BLaER1 treated with 17β-estradiol and CSF1 and Interleukin-3, amounts not matched to agents 10 nM and 100 nM (cell line): ENCODE data around the gene MYO1B.

Source experiments
- H3K27ac ChIP-seq, 11 experiments: shearing (Covaris generic); formaldehyde crosslinking; 2 replicates each; pipeline ENCODE4 v1.8.1; 2022
- H3K27me3 ChIP-seq, 11 experiments: shearing (Covaris generic); formaldehyde crosslinking; 2 replicates each; pipeline ENCODE4 v1.8.1; 2022
- H3K36me3 ChIP-seq, 11 experiments: shearing (Covaris generic); formaldehyde crosslinking; 2 replicates each; pipeline ENCODE4 v1.8.1; 2022
- H3K4me1 ChIP-seq, 10 experiments: shearing (Covaris generic); formaldehyde crosslinking; 2 replicates each; pipeline ENCODE4 v1.8.1; 2022
- H3K4me2 ChIP-seq, 11 experiments: shearing (Covaris generic); formaldehyde crosslinking; 2 replicates each; pipeline ENCODE4 v1.8.1; 2022
- H3K4me3 ChIP-seq, 10 experiments: shearing (Covaris generic); formaldehyde crosslinking; 2 replicates each; pipeline ENCODE4 v1.8.1; 2022
- H3K9ac ChIP-seq, 11 experiments: shearing (Covaris generic); formaldehyde crosslinking; 2 replicates each; pipeline ENCODE4 v1.8.1; 2022
- H3K9me3 ChIP-seq, 11 experiments: shearing (Covaris generic); formaldehyde crosslinking; replicated peaks in 1 of 11; 2 replicates each; pipeline ENCODE4 v1.8.1; 2022
- H4K20me1 ChIP-seq, 11 experiments: shearing (Covaris generic); formaldehyde crosslinking; 2 replicates each; pipeline ENCODE4 v1.8.1; 2022
- Cebpa-rat ChIP-seq, 11 experiments: shearing (Covaris generic); IDR thresholded peaks; 2 replicates each; pipeline ENCODE4 v1.8.1; 2022

The MYO1B gene

DNA sequence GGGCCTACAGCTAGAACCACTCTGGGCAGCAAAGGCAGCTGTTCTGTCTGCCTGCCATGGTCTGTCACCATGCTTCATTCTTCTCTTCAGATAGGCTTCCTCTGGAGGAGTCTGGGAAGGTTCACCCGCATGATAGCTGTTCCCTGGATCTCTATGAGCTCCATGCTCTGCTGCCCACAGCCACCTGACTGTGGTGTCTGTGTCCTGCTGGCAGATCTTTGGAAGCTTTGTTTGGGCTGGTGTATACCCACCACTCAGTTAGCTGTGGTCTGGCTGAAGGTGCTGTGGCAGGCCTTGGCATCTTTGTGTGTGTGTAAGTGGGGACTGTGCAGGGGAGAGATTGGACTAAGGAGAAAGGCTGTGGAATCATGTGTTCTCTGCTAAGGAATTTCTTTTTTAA, 23.4 kb downstream of the MYO1B start:
- Histone ChIP-seq H3K27me3 (no peaks in the 10 kb centered on the region), H3K4me3 (no peak overlapping the region), H3K27ac (no peak overlapping the region), H3K9ac (no peak overlapping the region), H3K36me3 (peaks cover 0 to 17% (median 6%) of the 10 kb centered on the region in 11 experiments; a peak in 6 of 22 replicates), H3K9me3 (peaks cover 7 to 44% (median 20%) of the 10 kb centered on the region in 11 experiments; a peak in 19 of 22 replicates), H3K4me2 (no peak overlapping the region), H4K20me1 (peaks cover 0 to 74% (median 0%) of the 10 kb centered on the region in 11 experiments; a peak in 6 of 22 replicates), H3K4me1 (peaks cover 0 to 11% (median 4%) of the 10 kb centered on the region in 10 experiments; a peak in 15 of 20 replicates)
- no peak for TF ChIP-seq Cebpa-rat (IDR thresholded peaks at IDR 0.05)

DNA sequence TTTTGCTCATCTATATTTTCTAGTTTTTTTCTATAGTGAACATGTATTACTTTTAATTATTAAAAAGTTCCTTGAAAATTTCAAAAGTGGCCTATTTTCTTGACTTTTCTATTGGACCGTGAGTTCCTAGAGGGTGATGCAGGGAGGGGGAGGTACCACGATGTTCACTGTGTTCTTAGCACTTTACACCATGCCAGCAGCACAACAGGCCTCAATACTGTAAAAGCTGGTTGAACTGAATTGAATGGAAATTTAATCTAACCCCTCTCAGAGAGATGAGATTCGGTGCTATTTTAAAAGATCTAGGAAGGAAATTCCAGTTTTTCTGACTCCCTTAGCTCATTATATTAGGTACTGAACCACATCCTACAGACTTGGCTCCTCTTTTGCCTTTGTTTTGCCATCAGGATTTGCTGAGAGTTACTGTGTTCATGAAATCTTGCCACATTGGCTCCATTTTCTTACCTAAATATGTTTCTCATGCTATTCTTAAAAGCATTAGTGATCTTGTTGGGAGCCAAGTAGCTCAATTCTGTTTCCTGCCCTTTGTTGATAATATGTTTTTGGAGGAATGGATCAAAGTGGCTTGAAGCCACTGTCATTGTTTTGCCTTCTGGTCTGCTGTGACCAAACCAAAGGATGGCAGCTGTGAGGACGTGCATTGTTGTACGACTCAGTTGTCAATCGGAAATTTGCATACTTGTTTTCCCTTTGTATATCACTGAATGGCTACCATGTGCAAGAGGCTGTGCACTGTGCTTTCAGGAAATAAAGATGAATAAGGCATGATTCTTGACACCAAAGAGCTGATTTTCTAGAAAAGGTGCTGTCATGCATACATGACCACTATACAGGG, 25.3 kb downstream of the MYO1B start:
- Histone ChIP-seq H3K9ac (no peak overlapping the region), H3K27me3 (no peaks in the 10 kb centered on the region), H3K27ac (no peak overlapping the region), H3K4me3 (no peak overlapping the region), H3K4me2 (no peak overlapping the region), H3K9me3 (peaks cover 7 to 41% (median 20%) of the 10 kb centered on the region in 11 experiments; a peak in 19 of 22 replicates), H3K4me1 (peaks cover 8 to 21% (median 17%) of the 10 kb centered on the region in 10 experiments), H3K36me3 (peaks cover 0 to 17% (median 6%) of the 10 kb centered on the region in 11 experiments; a peak in 6 of 22 replicates), H4K20me1 (peaks cover 0 to 74% (median 4%) of the 10 kb centered on the region in 11 experiments; a peak in 7 of 22 replicates)
- no peak for TF ChIP-seq Cebpa-rat (IDR thresholded peaks at IDR 0.05)

DNA sequence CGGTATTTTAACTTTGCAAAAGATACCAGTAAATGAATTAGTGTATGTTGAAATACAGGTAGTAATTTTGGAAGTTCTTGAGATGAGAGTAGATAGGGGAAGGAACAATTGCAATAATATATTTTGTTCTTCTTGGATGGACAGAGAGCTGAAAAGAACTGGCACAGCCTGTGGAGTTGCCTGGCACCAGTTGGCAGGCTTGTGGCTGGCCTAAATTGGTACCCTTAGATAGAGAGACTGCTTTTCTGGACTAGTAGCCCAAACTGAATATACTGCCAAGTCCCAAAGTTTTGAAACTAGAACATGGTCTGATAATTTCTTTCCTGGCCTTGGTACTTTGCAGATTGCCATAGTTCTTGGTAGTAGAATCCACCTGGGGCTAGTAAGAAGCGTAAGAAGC, 26.9 kb downstream of the MYO1B start:
- Histone ChIP-seq H3K36me3 (peaks cover 0 to 19% (median 9%) of the 10 kb centered on the region in 11 experiments; a peak in 11 of 22 replicates), H3K27ac (no peak overlapping the region), H3K9me3 (peaks cover 7 to 29% (median 19%) of the 10 kb centered on the region in 11 experiments; a peak in 16 of 22 replicates), H4K20me1 (peaks cover 0 to 84% (median 4%) of the 10 kb centered on the region in 11 experiments; a peak in 8 of 22 replicates), H3K4me3 (no peak overlapping the region), H3K4me1 (peaks cover 8 to 21% (median 17%) of the 10 kb centered on the region in 10 experiments), H3K27me3 (no peaks in the 10 kb centered on the region), H3K9ac (no peak overlapping the region), H3K4me2 (no peak overlapping the region)
- no peak for TF ChIP-seq Cebpa-rat (IDR thresholded peaks at IDR 0.05)

DNA sequence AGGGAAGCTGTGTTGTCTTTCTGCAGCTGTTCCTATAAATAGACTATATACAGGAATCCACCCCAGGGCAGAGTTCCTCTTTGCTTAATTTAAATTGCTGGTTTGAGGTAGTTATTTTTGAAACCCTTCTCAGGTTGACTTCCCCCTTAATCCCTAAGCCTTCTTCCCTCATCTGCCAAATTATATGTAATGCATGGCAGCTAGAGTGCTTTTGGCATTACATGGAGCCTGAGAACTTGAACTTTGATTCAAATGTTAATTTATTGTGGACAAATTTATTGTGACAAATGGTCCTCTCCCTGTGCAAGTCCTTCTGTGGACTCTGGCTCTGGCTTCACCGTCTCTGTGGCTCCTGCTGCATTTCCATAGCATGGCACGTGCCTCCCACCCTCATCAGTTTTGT, 29.2 kb downstream of the MYO1B start:
- Histone ChIP-seq H3K4me3 (no peak overlapping the region), H3K4me2 (peak overlapping the region; percentile 43 to 62 (median 57)), H3K27ac (no peak overlapping the region), H3K9me3 (peaks cover 0 to 6% (median 3%) of the 10 kb centered on the region in 11 experiments; a peak in 7 of 22 replicates), H3K9ac (no peak overlapping the region), H3K36me3 (peaks cover 0 to 33% (median 23%) of the 10 kb centered on the region in 11 experiments; a peak in 15 of 22 replicates), H3K27me3 (no peaks in the 10 kb centered on the region), H3K4me1 (peaks cover 8 to 21% (median 17%) of the 10 kb centered on the region in 10 experiments), H4K20me1 (peaks cover 0 to 65% (median 4%) of the 10 kb centered on the region in 11 experiments; a peak in 8 of 22 replicates)
- TF ChIP-seq Cebpa-rat (IDR thresholded peaks at IDR 0.05) = no peak

DNA sequence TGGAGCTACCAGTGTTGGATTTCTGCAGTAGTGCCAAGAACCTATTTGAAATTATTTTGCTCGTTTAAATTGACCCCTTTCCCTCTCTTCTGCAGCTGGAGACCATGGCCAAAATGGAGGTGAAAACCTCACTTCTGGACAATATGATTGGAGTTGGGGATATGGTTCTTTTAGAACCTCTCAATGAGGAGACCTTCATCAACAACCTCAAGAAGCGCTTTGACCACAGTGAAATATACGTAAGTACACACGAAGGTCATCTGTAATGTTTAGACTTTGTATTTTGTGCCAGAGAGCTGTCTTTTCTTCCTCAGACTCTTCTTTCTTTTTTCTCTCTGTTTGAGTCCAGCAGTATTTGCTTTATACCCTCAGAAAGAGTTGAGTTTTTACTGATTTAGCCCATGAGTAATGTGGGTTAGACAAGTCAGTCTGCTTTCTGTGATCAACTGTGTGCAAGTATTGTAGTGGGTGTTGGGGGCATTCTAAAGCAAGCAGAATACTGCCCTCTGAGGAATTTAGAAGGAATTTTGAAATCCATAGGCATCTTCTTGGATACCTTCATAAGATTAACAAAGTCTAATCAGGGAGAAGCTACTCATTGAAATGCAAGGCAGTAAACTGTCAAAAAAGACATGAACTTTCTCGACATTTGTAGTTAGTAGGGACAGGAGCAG, 31.7 kb downstream of the MYO1B start:
- no peak for TF ChIP-seq Cebpa-rat (IDR thresholded peaks at IDR 0.05)
- H3K27me3 ChIP-seq = no peaks in the 10 kb centered on the region
- H3K4me2 ChIP-seq = no peak overlapping the region
- H3K27ac ChIP-seq = no peak overlapping the region
- H3K4me1 ChIP-seq = peaks cover 8 to 21% (median 17%) of the 10 kb centered on the region in 10 experiments
- H3K9ac ChIP-seq = no peak overlapping the region
- peaks cover 0 to 56% (median 44%) of the 10 kb centered on the region in 11 experiments; a peak in 15 of 22 replicates for H3K36me3 ChIP-seq
- no peaks in the 10 kb centered on the region; a peak in 1 of 22 replicates for H3K9me3 ChIP-seq
- peaks cover 0 to 54% (median 4%) of the 10 kb centered on the region in 11 experiments; a peak in 8 of 22 replicates for H4K20me1 ChIP-seq
- no peak overlapping the region for H3K4me3 ChIP-seq

DNA sequence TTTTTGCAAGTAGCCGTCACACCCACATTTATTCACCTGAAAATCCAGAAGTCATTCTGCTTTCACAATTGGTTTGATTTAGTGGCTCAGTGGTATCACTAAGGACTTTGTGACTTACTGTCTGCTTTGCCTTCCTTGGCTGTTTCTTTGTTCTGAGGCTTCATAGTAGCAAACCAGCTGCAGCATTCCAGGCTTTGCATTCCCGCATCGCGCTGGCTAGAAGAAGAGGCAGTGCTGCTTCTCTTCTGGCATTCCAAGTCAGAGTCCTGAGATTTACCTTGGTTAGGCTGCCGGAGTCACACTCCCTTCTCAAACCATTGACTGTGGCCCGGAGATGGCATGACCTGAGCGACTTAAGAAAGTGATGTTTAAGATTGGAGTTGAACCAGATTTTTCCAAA, 35.1 kb downstream of the MYO1B start:
- no peak for TF ChIP-seq Cebpa-rat (IDR thresholded peaks at IDR 0.05)
- Histone ChIP-seq H3K36me3 (peaks cover 0 to 89% (median 70%) of the 10 kb centered on the region in 11 experiments; a peak in 16 of 22 replicates), H3K27ac (no peak overlapping the region), H4K20me1 (peaks cover 0 to 24% (median 0%) of the 10 kb centered on the region in 11 experiments; a peak in 6 of 22 replicates), H3K4me2 (no peak overlapping the region), H3K4me3 (no peak overlapping the region), H3K9me3 (no peaks in the 10 kb centered on the region; a peak in 1 of 22 replicates), H3K27me3 (no peaks in the 10 kb centered on the region), H3K9ac (no peak overlapping the region), H3K4me1 (no peaks in the 10 kb centered on the region)

DNA sequence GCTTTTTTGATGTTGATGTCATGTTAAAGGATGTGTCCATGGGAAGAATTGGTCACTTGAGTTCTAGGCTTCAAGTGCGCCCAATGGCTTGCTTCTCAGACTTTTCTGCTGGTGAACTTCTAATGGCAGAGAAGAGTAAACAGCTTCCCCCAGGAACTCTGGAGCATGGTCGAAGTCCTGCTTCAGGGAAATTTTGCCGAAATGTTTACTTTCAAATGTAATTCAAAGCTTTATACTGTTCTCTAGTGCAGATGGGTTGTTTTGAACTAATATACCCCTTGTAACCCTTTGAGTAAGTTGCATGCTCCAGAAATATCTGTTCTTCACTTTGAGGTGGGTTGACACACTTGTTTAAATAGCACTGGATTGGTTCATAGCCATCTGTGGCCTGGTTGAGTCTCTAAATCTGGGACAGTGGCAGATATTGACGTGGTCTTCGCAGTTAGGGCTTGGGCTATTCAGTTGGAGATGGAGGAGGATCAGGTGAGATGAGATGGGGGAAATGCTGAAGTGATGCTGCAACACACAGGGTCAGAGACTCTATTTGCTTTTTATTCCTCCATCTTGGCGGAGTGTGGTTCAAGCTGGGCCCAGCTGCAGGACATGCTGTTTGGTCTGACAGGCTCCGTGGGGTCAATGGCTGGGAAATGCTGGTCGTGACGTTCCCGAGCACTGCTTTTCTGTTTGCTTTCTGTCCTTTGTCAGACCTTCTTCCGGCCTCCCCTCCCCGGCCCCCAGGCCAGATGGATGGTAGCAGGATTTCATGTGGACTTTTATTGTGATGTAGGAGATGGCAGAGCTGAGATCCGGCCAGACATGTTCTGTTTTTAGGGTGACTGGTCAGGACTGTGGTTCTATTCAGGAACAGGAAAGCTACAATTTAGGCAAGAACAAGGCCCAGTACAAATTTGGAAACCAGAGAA, 35.9 kb downstream of the MYO1B start:
- Histone ChIP-seq H3K27me3 (no peaks in the 10 kb centered on the region), H4K20me1 (peaks cover 0 to 22% (median 0%) of the 10 kb centered on the region in 11 experiments; a peak in 5 of 22 replicates), H3K4me2 (no peak overlapping the region)

DNA sequence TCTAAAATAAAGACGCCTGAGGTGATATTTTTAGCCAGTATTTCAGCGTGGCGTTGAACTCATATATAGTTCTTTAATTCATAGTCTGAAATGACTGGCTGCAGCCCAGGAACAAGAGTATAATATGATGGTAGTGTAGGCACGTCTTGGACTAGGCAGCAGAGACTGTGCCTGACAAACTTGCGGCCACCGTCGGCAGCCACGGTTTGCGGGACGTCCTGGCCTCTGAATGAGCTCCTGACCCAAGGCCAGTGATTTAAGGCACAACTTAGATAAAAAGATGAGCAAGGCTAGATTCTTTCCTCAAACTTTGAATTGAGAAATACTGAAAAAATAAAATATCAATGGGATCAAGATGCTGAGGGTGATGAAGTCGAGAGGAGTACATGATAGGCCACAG, 40.0 kb downstream of the MYO1B start:
- TF ChIP-seq Cebpa-rat (IDR thresholded peaks at IDR 0.05) = no peak
- Histone ChIP-seq H4K20me1 (peaks cover 0 to 13% (median 0%) of the 10 kb centered on the region in 11 experiments; a peak in 4 of 22 replicates), H3K4me3 (no peak overlapping the region), H3K4me2 (no peak overlapping the region), H3K9ac (no peak overlapping the region), H3K4me1 (no peaks in the 10 kb centered on the region), H3K9me3 (no peaks in the 10 kb centered on the region; a peak in 1 of 22 replicates), H3K36me3 (peaks cover 0 to 59% (median 43%) of the 10 kb centered on the region in 11 experiments; a peak in 15 of 22 replicates), H3K27ac (no peak overlapping the region), H3K27me3 (no peaks in the 10 kb centered on the region)

More for the DNA sequence above, 35.9 kb downstream of the MYO1B start:
- Histone ChIP-seq H3K36me3 (peaks cover 0 to 97% (median 70%) of the 10 kb centered on the region in 11 experiments; a peak in 16 of 22 replicates), H3K9ac (no peak overlapping the region), H3K4me1 (no peaks in the 10 kb centered on the region), H3K4me3 (no peak overlapping the region), H3K27ac (no peak overlapping the region), H3K9me3 (no peaks in the 10 kb centered on the region; a peak in 1 of 22 replicates)
- no peak for TF ChIP-seq Cebpa-rat (IDR thresholded peaks at IDR 0.05)
